ENCODE data around the gene KAT6B.
A peak's percentile ranks its signal among the peaks of the same experiment; 100 is the strongest.
"Not testable (repeated sequence)": the region's sequence is repeated elsewhere in the genome, so short reads cannot be mapped to it uniquely, and the experiment has no call there.

Gene KAT6B

GRCh38 chr10:75038335-75038734, 211.9 kb downstream of the KAT6B start:
- DNase-seq (ENCODE audit: low spot score) = peak; percentile 76

- DNase-seq (ENCODE audit: low spot score) = no peak
Observed at GRCh38 chr10:75040576-75040975, 214.2 kb downstream of the KAT6B start.

- DNase-seq (ENCODE audit: low spot score) = peak; percentile 66
Observed at GRCh38 chr10:75042292-75042974, 216.0 kb downstream of the KAT6B start.

GRCh38 chr10:75043256-75044131, 217.1 kb downstream of the KAT6B start:
- DNase-seq (ENCODE audit: low spot score) = no peak

GRCh38 chr10:75048669-75049098, 222.3 kb downstream of the KAT6B start:
- DNase-seq (ENCODE audit: low spot score) = no peak

GRCh38 chr10:75049316-75050148, 223.1 kb downstream of the KAT6B start:
- peak; percentile 55 for DNase-seq (ENCODE audit: low spot score)

GRCh38 chr10:75050149-75050919, 223.9 kb downstream of the KAT6B start:
- DNase-seq (ENCODE audit: low spot score) = no peak

- DNase-seq (ENCODE audit: low spot score) = no peak
Observed at GRCh38 chr10:75051308-75051707, 224.9 kb downstream of the KAT6B start.

- DNase-seq (ENCODE audit: low spot score) = not testable (repeated sequence)
Observed at GRCh38 chr10:75055896-75056406, 229.6 kb downstream of the KAT6B start.

GRCh38 chr10:75057680-75058079, 231.3 kb downstream of the KAT6B start:
- DNase-seq (ENCODE audit: low spot score) = no peak

GRCh38 chr10:75058161-75058560, 231.8 kb downstream of the KAT6B start:
- peak; percentile 92 for DNase-seq (ENCODE audit: low spot score)

- no peak for DNase-seq (ENCODE audit: low spot score)
Observed at GRCh38 chr10:75061709-75062505, 235.5 kb downstream of the KAT6B start.

- peak; percentile 89 for DNase-seq (ENCODE audit: low spot score)
Observed at GRCh38 chr10:75062506-75063299, 236.3 kb downstream of the KAT6B start.

GRCh38 chr10:75063461-75064230, 237.2 kb downstream of the KAT6B start:
- DNase-seq (ENCODE audit: low spot score) = no peak

GRCh38 chr10:75065076-75065475, 238.7 kb downstream of the KAT6B start:
- DNase-seq (ENCODE audit: low spot score) = no peak

- no peak for DNase-seq (ENCODE audit: low spot score)
Observed at GRCh38 chr10:75066271-75066670, 239.9 kb downstream of the KAT6B start.

GRCh38 chr10:75067272-75067671, 240.9 kb downstream of the KAT6B start:
- no peak for DNase-seq (ENCODE audit: low spot score)

- no peak for DNase-seq (ENCODE audit: low spot score)
Observed at GRCh38 chr10:75068523-75068922, 242.1 kb downstream of the KAT6B start.

GRCh38 chr10:75070476-75070875, 244.1 kb downstream of the KAT6B start:
- DNase-seq (ENCODE audit: low spot score) = no peak
